GM12873 (cell line): Measurements from ENCODE around the gene CEP83.

ENCODE experiments used
- CTCF ChIP-seq: IDR thresholded peaks from 2 replicates; pipeline ENCODE4 v1.5.1; 2012; ENCODE audit warnings: low read depth, mild to moderate bottlenecking, moderate library complexity, low read length, control low read depth; ENCODE audit not compliant: insufficient read depth; ENCODE audit errors: missing control alignments

The CEP83 gene

GRCh38 chr12:94498073-94498472 is 38.4 kb upstream of the CEP83 start:
- no peak for TF ChIP-seq CTCF

GRCh38 chr12:94495445-94496115 is 35.9 kb upstream of the CEP83 start:
- no peak for TF ChIP-seq CTCF

- no peak for TF ChIP-seq CTCF
These were observed 31.8 kb upstream of the CEP83 start for GRCh38 chr12:94491489-94491888.

- no peak for TF ChIP-seq CTCF
These were observed 28.8 kb upstream of the CEP83 start for GRCh38 chr12:94488463-94488862.

- TF ChIP-seq CTCF: no peak
These were observed 22.1 kb upstream of the CEP83 start for GRCh38 chr12:94481734-94482133.

- TF ChIP-seq CTCF: no peak
These were observed 9.9 kb upstream of the CEP83 start for GRCh38 chr12:94469522-94469921.

GRCh38 chr12:94460616-94460959 is 921 bp upstream of the CEP83 start:
- TF ChIP-seq CTCF: no peak
